H1 (cell line): Measurements from ENCODE around the gene RASA1. TPM values are rescaled to one million over a fixed set of nuclear protein-coding genes. Genes with fewer than 3 reads are reported as not detected.

Experiments used
- CTCF ChIA-PET: fragments of 300-600 bp; sonication (Branson Sonifier 250); formaldehyde crosslinking; loops from one replicate; lab custom pipeline; 2021; ENCODE audit not compliant: partially characterized antibody; lab: Charles Lee
- POLR2A ChIA-PET: fragments of 300-600 bp; sonication (Branson Sonifier 250); formaldehyde crosslinking; loops from one replicate; lab custom pipeline; 2021; ENCODE audit warnings: inconsistent platforms; ENCODE audit not compliant: partially characterized antibody; lab: Charles Lee
- DNase-seq, 2 experiments: peaks; one replicate each; pipeline versions ENCODE4 v3.0.0 to v3.0.0-alpha.2; 2010 to 2022; ENCODE audit warnings: low spot score in 2 of 2, low read depth in 1 of 2, mixed read lengths in 1 of 2
- FAIRE-seq: peaks from 2 replicates; lab custom pipeline; 2011; peaks lifted over from hg19 to GRCh38; lab: Jason Lieb, UNC
- H2AFZ ChIP-seq: 2 replicates; pipeline ENCODE4 v1.8.1; 2012; ENCODE audit warnings: low read length, inconsistent platforms
- H2AK5ac ChIP-seq: 2 replicates; pipeline ENCODE4 v1.6.1; 2013; ENCODE audit warnings: low read depth, low read length
- H2BK120ac ChIP-seq: replicated peaks from 2 replicates; pipeline ENCODE3; 2013; ENCODE audit warnings: low read depth, low read length, inconsistent platforms
- H2BK12ac ChIP-seq: 2 replicates; pipeline ENCODE4 v1.6.1; 2013; ENCODE audit warnings: low read depth, low read length
- H2BK15ac ChIP-seq: 2 replicates; pipeline ENCODE4 v1.6.1; 2013; ENCODE audit warnings: low read length
- H2BK20ac ChIP-seq: 2 replicates; pipeline ENCODE4 v1.6.1; 2013; ENCODE audit warnings: low read length
- H2BK5ac ChIP-seq: 2 replicates; pipeline ENCODE4 v1.6.1; 2013; ENCODE audit warnings: low read depth, low read length
- H3K14ac ChIP-seq: 2 replicates; pipeline ENCODE4 v1.6.1; 2013; ENCODE audit warnings: inconsistent platforms; ENCODE audit not compliant: insufficient read length
- H3K18ac ChIP-seq: 2 replicates; pipeline ENCODE4 v1.6.1; 2013; ENCODE audit warnings: low read length; ENCODE audit errors: extremely low read depth
- H3K23ac ChIP-seq: 2 replicates; pipeline ENCODE4 v1.6.1; 2013; ENCODE audit warnings: inconsistent platforms; ENCODE audit not compliant: insufficient read length
- H3K23me2 ChIP-seq: 2 replicates; pipeline ENCODE4 v1.6.1; 2013; ENCODE audit warnings: low read depth, low read length
- H3K27ac ChIP-seq: 2 replicates; pipeline ENCODE4 v1.6.1; 2011; ENCODE audit warnings: low read depth, low read length, inconsistent platforms
- H3K27me3 ChIP-seq, 4 experiments: replicated peaks in 1 of 4; 1 replicate in 1 of 4; 2 replicates in 3 of 4; pipeline versions ENCODE4 v1.6.1 to v1.8.1; 2011 to 2013; ENCODE audit warnings: low read length in 3 of 4, mild to moderate bottlenecking in 3 of 4, inconsistent platforms in 2 of 4, mixed read lengths in 2 of 4, moderate library complexity in 1 of 4; ENCODE audit not compliant: control insufficient read depth in 3 of 4, insufficient read depth in 3 of 4; ENCODE audit errors: extremely low read depth in 1 of 4
- H3K36me3 ChIP-seq, 4 experiments: 2 replicates each; pipeline versions ENCODE4 v1.6.1 to v1.8.1; 2011 to 2013; ENCODE audit warnings: mild to moderate bottlenecking in 4 of 4, low read length in 3 of 4, moderate library complexity in 2 of 4, control low read depth in 1 of 4, inconsistent platforms in 1 of 4; ENCODE audit not compliant: insufficient read depth in 4 of 4, control insufficient read depth in 2 of 4
- H3K4ac ChIP-seq: replicated peaks from 2 replicates; pipeline ENCODE3; 2013; ENCODE audit warnings: low read length, low read depth, mixed read lengths, inconsistent platforms; ENCODE audit not compliant: insufficient read length
- H3K4me1 ChIP-seq, 4 experiments: replicated peaks in 1 of 4; 1 replicate in 1 of 4; 2 replicates in 3 of 4; pipeline versions ENCODE4 v1.6.1 to v1.8.1; 2011 to 2013; ENCODE audit warnings: low read length in 3 of 4, inconsistent platforms in 2 of 4, mixed read lengths in 1 of 4; ENCODE audit not compliant: insufficient read depth in 4 of 4, control insufficient read depth in 3 of 4
- H3K4me2 ChIP-seq, 2 experiments: 2 replicates each; pipeline versions ENCODE4 v1.6.1 to v1.8.1; 2011 to 2013; ENCODE audit warnings: low read depth in 2 of 2, low read length in 2 of 2, control low read depth in 1 of 2, inconsistent platforms in 1 of 2, mild to moderate bottlenecking in 1 of 2; ENCODE audit not compliant: insufficient read depth in 1 of 2
- H3K4me3 ChIP-seq, 4 experiments: fragments of 200-600, 300-600 bp in 1 of 4; sonication (generic), shearing (Covaris generic), sonication (Bioruptor Twin) in 1 of 4; 2 replicates each; pipeline versions ENCODE4 v1.5.1 to v1.8.1; 2011 to 2016; ENCODE audit warnings: low read length in 4 of 4, low read depth in 3 of 4, control low read depth in 2 of 4, inconsistent platforms in 2 of 4, mild to moderate bottlenecking in 2 of 4, mixed read lengths in 1 of 4, moderate library complexity in 1 of 4; ENCODE audit not compliant: insufficient read depth in 2 of 4; ENCODE audit errors: extremely low read depth in 1 of 4
- H3K56ac ChIP-seq: replicated peaks from 2 replicates; pipeline ENCODE3; 2013; ENCODE audit warnings: low read depth, mild to moderate bottlenecking, mixed read lengths, low read length, inconsistent platforms; ENCODE audit not compliant: insufficient read length
- H3K79me1 ChIP-seq: 2 replicates; pipeline ENCODE4 v1.6.1; 2013; ENCODE audit warnings: low read depth, low read length, control low read depth
- H3K79me2 ChIP-seq, 2 experiments: 2 replicates each; pipeline versions ENCODE4 v1.6.1 to v1.8.1; 2012 to 2013; ENCODE audit warnings: low read length in 2 of 2, mild to moderate bottlenecking in 2 of 2, inconsistent platforms in 1 of 2; ENCODE audit not compliant: insufficient read depth in 2 of 2, control insufficient read depth in 1 of 2
- H3K9ac ChIP-seq, 4 experiments: replicated peaks in 1 of 4; 1 replicate in 1 of 4; 2 replicates in 3 of 4; pipeline versions ENCODE4 v1.6.1 to v1.8.1; 2011 to 2013; ENCODE audit warnings: low read depth in 3 of 4, low read length in 3 of 4, control low read depth in 2 of 4, mild to moderate bottlenecking in 2 of 4, moderate library complexity in 2 of 4, inconsistent platforms in 1 of 4; ENCODE audit errors: extremely low read depth in 1 of 4
- H3K9me3 ChIP-seq, 2 experiments: 2 replicates each; pipeline versions ENCODE4 v1.6.1 to v1.8.1; 2012 to 2013; ENCODE audit warnings: mild to moderate bottlenecking in 2 of 2, moderate library complexity in 2 of 2, control low read depth in 1 of 2, inconsistent platforms in 1 of 2, low read depth in 1 of 2, low read length in 1 of 2, mixed read lengths in 1 of 2; ENCODE audit not compliant: insufficient read depth in 2 of 2
- H4K20me1 ChIP-seq, 2 experiments: replicated peaks in 1 of 2; 2 replicates each; pipeline versions ENCODE3 to v1.8.1; 2011 to 2013; ENCODE audit warnings: inconsistent platforms in 2 of 2, low read length in 2 of 2, mild to moderate bottlenecking in 1 of 2; ENCODE audit not compliant: insufficient read depth in 2 of 2, control insufficient read depth in 1 of 2
- H4K5ac ChIP-seq: 2 replicates; pipeline ENCODE4 v1.6.1; 2013; ENCODE audit warnings: low read length, low read depth, mixed read lengths, inconsistent platforms; ENCODE audit not compliant: insufficient read length
- H4K8ac ChIP-seq: 2 replicates; pipeline ENCODE4 v1.8.0; 2013; ENCODE audit warnings: mild to moderate bottlenecking, moderate library complexity, low read length, inconsistent platforms; ENCODE audit not compliant: insufficient read depth; ENCODE audit errors: extremely low read depth
- H4K91ac ChIP-seq: replicated peaks from 2 replicates; pipeline ENCODE3; 2013; ENCODE audit warnings: low read length, mixed read lengths, inconsistent platforms; ENCODE audit not compliant: insufficient read length
- POU5F1 ChIP-seq: IDR thresholded peaks from 2 replicates; pipeline ENCODE4 v1.6.1; 2011; ENCODE audit warnings: low read depth, mild to moderate bottlenecking, low read length, moderate library complexity
- WGBS, 2 experiments: shearing (Covaris generic) in 1 of 2; methylation state at CpG; one replicate each; pipeline versions ENCODE4 v1.1.6 to v1.1.7; 2013 to 2015; ENCODE audit warnings: low lambda C conversion rate in 2 of 2, mixed read lengths in 2 of 2, inconsistent platforms in 1 of 2, low coverage in 1 of 2, missing lambda C conversion rate in 1 of 2; ENCODE audit not compliant: insufficient replicate concordance in 2 of 2, insufficient coverage in 1 of 2, insufficient read length in 1 of 2; ENCODE audit errors: extremely low coverage in 1 of 2, missing lambda C conversion rate in 1 of 2; 5-methylcytosine and 5-hydroxymethylcytosine counted together
- polyA plus RNA-seq, 7 experiments: library from polyadenylated mRNA; depleted of rRNA in 3 of 7; stranded (reverse) in 5 of 7; unstranded in 2 of 7; fragments of >200 nt in 5 of 7; fragments of 200-250 nt in 2 of 7; gene quantifications; 1 replicate in 5 of 7; 2 replicates in 1 of 7; 4 replicates in 1 of 7; pipeline versions ENCODE4 v1.2.1 to v1.2.3, GENCODE V29; 2011 to 2013; ENCODE audit warnings: missing spikeins in 2 of 7, mixed read lengths in 2 of 7
- total RNA-seq: library from RNA; stranded (reverse); fragmentation: NEBNext Ultra II Directional; extraction: Animal tissue kit (Norgen Biotek cat#: 25700); gene quantifications from 2 replicates; pipeline ENCODE4 v1.2.1, GENCODE V29; 2021

The RASA1 gene
- total and polyA plus RNA-seq, 2 of the 8 experiments (the other 6 are each of a cell fraction or from before 2014, with no cell fraction given): 15.9 to 33.8 TPM

DNA sequence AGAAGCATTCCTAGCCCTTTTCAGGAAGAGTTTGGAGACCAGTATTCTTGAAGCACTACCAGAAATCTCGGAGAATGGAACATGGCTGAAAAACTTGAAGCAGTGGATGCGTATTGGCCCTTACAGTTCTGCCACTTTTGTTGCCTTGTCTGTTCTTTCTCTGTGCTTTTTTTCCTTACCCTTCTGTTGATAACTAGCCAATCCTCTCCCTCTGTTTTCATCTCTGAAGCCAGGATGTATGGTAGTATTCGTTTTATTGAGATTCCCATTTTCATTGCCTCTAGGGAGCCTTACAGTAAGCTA is 145.6 kb downstream of the RASA1 start:
- no peak overlapping the region for H4K91ac ChIP-seq
- H3K23ac ChIP-seq: no peak overlapping the region
- peak overlapping the region; percentile 72; the same call in 1 of the 2 replicates for H3K18ac ChIP-seq
- no peak for TF ChIP-seq POU5F1
- H2BK120ac ChIP-seq: no peak overlapping the region
- peaks cover 7% of the 10 kb centered on the region for H3K23me2 ChIP-seq
- H3K36me3 ChIP-seq: peaks cover 4 to 24% (median 10%) of the 10 kb centered on the region in 4 experiments; a peak in 7 of 8 replicates
- peaks cover 7% of the 10 kb centered on the region; the same call in 1 of the 2 replicates for H3K79me1 ChIP-seq
- H3K4ac ChIP-seq: no peak overlapping the region
- peak overlapping the region; percentile 88 for H4K5ac ChIP-seq
- H3K9ac ChIP-seq: peak overlapping the region in 2 of 4 experiments; percentile 8 to 25; a peak in 1 of 7 replicates
- CTCF ChIA-PET: interaction anchor here (0.9 to 1.7 kb wide), 3 partner anchors 8 to 400 kb away, joined by 4 to 7 read pairs (median 5); no protein-coding TSS in a partner anchor
- no peak overlapping the region for H2BK5ac ChIP-seq
- no peak overlapping the region for H2BK12ac ChIP-seq
- H3K56ac ChIP-seq: no peak overlapping the region
- H3K27me3 ChIP-seq: peaks cover 0 to 1% (median 0%) of the 10 kb centered on the region in 4 experiments; a peak in 1 of 7 replicates
- no peaks in the 10 kb centered on the region for H3K9me3 ChIP-seq
- H4K20me1 ChIP-seq: peaks cover 0 to 2% of the 10 kb centered on the region in 2 experiments
- no peak overlapping the region for H4K8ac ChIP-seq
- WGBS, 2 experiments: 86% methylated on average over 3 of the region's 3 CpGs; no CpG with 5 or more reads in 1 of the 2 experiments
- no peak overlapping the region for H2BK20ac ChIP-seq
- H3K27ac ChIP-seq: no peak overlapping the region; the same call in 1 of the 2 replicates
- peak overlapping the region; percentile 90 to 98 (median 91) for H3K4me3 ChIP-seq
- POLR2A ChIA-PET: interaction anchor here (1.0 to 2.2 kb wide), 4 partner anchors 13 to 146 kb away, joined by 3 to 7 read pairs (median 4); partner anchors contain the start of gene RASA1
- H2AFZ ChIP-seq: peak overlapping the region; percentile 72
- no peak overlapping the region for H2AK5ac ChIP-seq
- no peak overlapping the region for H3K14ac ChIP-seq
- H3K4me1 ChIP-seq: peaks cover 0 to 3% (median 0%) of the 10 kb centered on the region in 4 experiments; a peak in 2 of 7 replicates
- H3K79me2 ChIP-seq: peaks cover 3 to 23% of the 10 kb centered on the region in 2 experiments; a peak in 3 of 4 replicates
- H2BK15ac ChIP-seq: no peak overlapping the region
- DNase-seq (no peak), FAIRE-seq (no peak)
- H3K4me2 ChIP-seq: peak overlapping the region; percentile 59 to 94
